ENCODE results near the gene TSEN34.
"Not testable (repeated sequence)": the region's sequence is repeated elsewhere in the genome, so short reads cannot be mapped to it uniquely, and the experiment has no call there.

Gene TSEN34

GRCh38 chr19:54162241-54162805 is 28.8 kb upstream of the TSEN34 start:
- peak; percentile 92 for DNase-seq

GRCh38 chr19:54162884-54163283 is 28.2 kb upstream of the TSEN34 start:
- DNase-seq: no peak

- peak; percentile 87 for DNase-seq
Observed at GRCh38 chr19:54164369-54165068, 26.6 kb upstream of the TSEN34 start.

- no peak for DNase-seq
Observed at GRCh38 chr19:54165222-54165621, 25.9 kb upstream of the TSEN34 start.

GRCh38 chr19:54168174-54168917 is 22.8 kb upstream of the TSEN34 start:
- DNase-seq: peak; percentile 97

- no peak for DNase-seq
Observed at GRCh38 chr19:54169149-54169740, 21.9 kb upstream of the TSEN34 start.

GRCh38 chr19:54171736-54172431 is 19.2 kb upstream of the TSEN34 start:
- not testable (repeated sequence) for DNase-seq

GRCh38 chr19:54172471-54173358 is 18.4 kb upstream of the TSEN34 start, which contains the start of gene TMC4:
Gene TMC4 (minus strand): TSS chr19:54173160. CDS start chr19:54173117, 43 bp downstream.
- DNase-seq: no peak

GRCh38 chr19:54173359-54173699 is 17.8 kb upstream of the TSEN34 start:
- DNase-seq: no peak

- no peak for DNase-seq
Observed at GRCh38 chr19:54173951-54174834, 16.9 kb upstream of the TSEN34 start.

- peak; percentile 79 for DNase-seq
Observed at GRCh38 chr19:54178581-54179261, 12.4 kb upstream of the TSEN34 start.

GRCh38 chr19:54179262-54179852 is 11.8 kb upstream of the TSEN34 start:
- DNase-seq: no peak

GRCh38 chr19:54179921-54180461 is 11.1 kb upstream of the TSEN34 start:
- no peak for DNase-seq

GRCh38 chr19:54180691-54181091 is 10.4 kb upstream of the TSEN34 start:
- no peak for DNase-seq

GRCh38 chr19:54181894-54182293 is 9.2 kb upstream of the TSEN34 start:
- not testable (repeated sequence) for DNase-seq

- no peak for DNase-seq
Observed at GRCh38 chr19:54183431-54183830, 7.7 kb upstream of the TSEN34 start.

GRCh38 chr19:54186351-54186750 is 4.8 kb upstream of the TSEN34 start:
- no peak for DNase-seq

GRCh38 chr19:54186934-54187381 is 4.2 kb upstream of the TSEN34 start:
- DNase-seq: no peak

- peak; percentile 91 for DNase-seq
Observed at GRCh38 chr19:54188215-54188871, 2.8 kb upstream of the TSEN34 start.

Data from activated effector memory CD4-positive, alpha-beta T cell treated with anti-CD3 and anti-CD28 coated beads, Interleukin-2, amount 50 U/mL, for 16 hours (primary cell).